ENCODE results near the gene BZW1. TPM values are rescaled to one million over a fixed set of nuclear protein-coding genes. Genes with fewer than 3 reads are reported as not detected.

The BZW1 gene
- total and polyA plus RNA-seq, 2 of the 4 experiments (the other 2 are of a cell fraction): 204 to 268 TPM

- Histone ChIP-seq H4K91ac (ENCODE audit: insufficient read depth, low read depth, low read length) (no peak overlapping the region), H4K8ac (ENCODE audit: low read depth in 2 of 2, low read length in 2 of 2) (no peak overlapping the region), H3K79me1 (ENCODE audit: low read depth in 1 of 2, low read length in 2 of 2) (peaks cover 18 to 46% of the 10 kb centered on the region in 2 experiments), H3K4me2 (ENCODE audit: low read depth, low read length) (peak overlapping the region; percentile 16; the same call in 1 of the 2 replicates), H3K14ac (replicated peaks; ENCODE audit: low read depth, low read length) (no peak overlapping the region), H2BK5ac (ENCODE audit: low read depth, low read length, poor library complexity, severe bottlenecking) (no peak overlapping the region), H2AK5ac (ENCODE audit: low read depth, low read length) (no peak overlapping the region), H3K27me3 (ENCODE audit: control insufficient read depth, insufficient read depth, low read length) (no peaks in the 10 kb centered on the region), H2AK9ac (replicated peaks; ENCODE audit: low read depth, low read length, poor library complexity) (no peak overlapping the region), H4K5ac (ENCODE audit: low read depth, low read length) (no peak overlapping the region), H3K9me3 (ENCODE audit: control insufficient read depth, insufficient read depth, low read length) (no peaks in the 10 kb centered on the region), H3K9me1 (ENCODE audit: insufficient read depth, low read length) (peaks cover 7% of the 10 kb centered on the region), H4K20me1 (ENCODE audit: insufficient read depth, low read length) (peaks cover 79% of the 10 kb centered on the region), H2BK120ac (ENCODE audit: low read depth, low read length) (no peak overlapping the region), H3K9ac (ENCODE audit: low read depth, low read length) (no peak overlapping the region), H2AFZ (replicated peaks; ENCODE audit: low read length, poor library complexity) (no peak overlapping the region), H3K36me3 (ENCODE audit: control insufficient read depth, insufficient read depth, low read length) (peaks cover 35% of the 10 kb centered on the region), H2BK15ac (ENCODE audit: low read depth, low read length) (no peak overlapping the region), H2BK20ac (ENCODE audit: low read depth, low read length) (no peak overlapping the region), H3K23ac (ENCODE audit: low read depth, low read length) (no peak overlapping the region), H3K4me3 (ENCODE audit: insufficient read depth, low read depth, low read length) (no peak overlapping the region), H3K4ac (ENCODE audit: low read depth, low read length) (no peak overlapping the region), H3K27ac (ENCODE audit: insufficient read depth, low read length) (no peak overlapping the region), H3K4me1 (ENCODE audit: control insufficient read depth, insufficient read depth, low read length) (peaks cover 2% of the 10 kb centered on the region), H3K56ac (ENCODE audit: extremely low read depth, insufficient read depth, low read length) (no peak overlapping the region), H3K18ac (ENCODE audit: low read depth, low read length) (no peak overlapping the region)
- in situ Hi-C loops (cut with MboI; ENCODE audit: low sequenced_read_pairs) (no loop called here), dilution Hi-C loops (cut with HindIII; ENCODE audit: low sequenced_read_pairs, unreplicated experiment) (no loop called here), intact Hi-C loops (cut with micrococcal nuclease) (loop anchor here (5.0 kb wide), 1 partner anchor 113 kb away; no protein-coding TSS in a partner anchor)
- ATAC-seq (ENCODE audit: low read depth) (no peak), DNase-seq (no peak)
- 84% methylated on average over 2 of the region's 12 CpGs; no CpG with 5 or more reads in 1 of the 2 experiments for WGBS, 2 experiments (ENCODE audit: extremely low coverage in 2 of 2, insufficient read length in 1 of 2)
- ChIA-PET POLR2A (ENCODE audit: unreplicated experiment) (no interaction called here), CTCF (no interaction called here)
- BruUV-seq (replicated peaks): no TSS peak
- peak; percentile 40; the same call in 1 of the 2 replicates for TF ChIP-seq CEBPB (IDR thresholded peaks at IDR 0.05; ENCODE audit: low read depth, low read length)
- TF ChIP-seq MAFK (IDR thresholded peaks at IDR 0.05; ENCODE audit: low read depth, low read length): no peak
Measured at GRCh38 chr2:200860092-200860795, 48.5 kb downstream of the BZW1 start.
